Fibroblast of skin of scalp (primary cell): ENCODE measurements around the gene SNRNP25. TPM values are rescaled to one million over a fixed set of nuclear protein-coding genes. Genes with fewer than 3 reads are reported as not detected.
"Not testable (repeated sequence)": the region's sequence is repeated elsewhere in the genome, so short reads cannot be mapped to it uniquely, and the experiment has no call there.

Experiments used
- DNase-seq: peaks from one replicate; pipeline ENCODE4 v3.0.0-alpha.2; 2013
- polyA plus RNA-seq, 2 experiments: library from polyadenylated mRNA; unstranded; fragments of 120-200 nt; gene quantifications; one replicate each; pipeline ENCODE4 v1.2.1, GENCODE V29; 2013; ENCODE audit not compliant: insufficient read length in 2 of 2

The SNRNP25 gene
- 44.9 TPM for polyA plus RNA-seq (2013, experiment 1 of 2; ENCODE audit: insufficient read length)
- polyA plus RNA-seq (2013, experiment 2 of 2; ENCODE audit: insufficient read length) = 36.8 TPM

GRCh38 chr16:53346-54236 lies at the start of gene SNRNP25, which contains the start of gene POLR3K:
Gene SNRNP25, plus strand, starts transcription at chr16:53828. Its CDS starts 189 bp downstream, at chr16:54017.
Gene POLR3K, minus strand, starts transcription at chr16:53608. Its CDS starts 22 bp downstream, at chr16:53586.
- peak; percentile 99 for DNase-seq

DNA sequence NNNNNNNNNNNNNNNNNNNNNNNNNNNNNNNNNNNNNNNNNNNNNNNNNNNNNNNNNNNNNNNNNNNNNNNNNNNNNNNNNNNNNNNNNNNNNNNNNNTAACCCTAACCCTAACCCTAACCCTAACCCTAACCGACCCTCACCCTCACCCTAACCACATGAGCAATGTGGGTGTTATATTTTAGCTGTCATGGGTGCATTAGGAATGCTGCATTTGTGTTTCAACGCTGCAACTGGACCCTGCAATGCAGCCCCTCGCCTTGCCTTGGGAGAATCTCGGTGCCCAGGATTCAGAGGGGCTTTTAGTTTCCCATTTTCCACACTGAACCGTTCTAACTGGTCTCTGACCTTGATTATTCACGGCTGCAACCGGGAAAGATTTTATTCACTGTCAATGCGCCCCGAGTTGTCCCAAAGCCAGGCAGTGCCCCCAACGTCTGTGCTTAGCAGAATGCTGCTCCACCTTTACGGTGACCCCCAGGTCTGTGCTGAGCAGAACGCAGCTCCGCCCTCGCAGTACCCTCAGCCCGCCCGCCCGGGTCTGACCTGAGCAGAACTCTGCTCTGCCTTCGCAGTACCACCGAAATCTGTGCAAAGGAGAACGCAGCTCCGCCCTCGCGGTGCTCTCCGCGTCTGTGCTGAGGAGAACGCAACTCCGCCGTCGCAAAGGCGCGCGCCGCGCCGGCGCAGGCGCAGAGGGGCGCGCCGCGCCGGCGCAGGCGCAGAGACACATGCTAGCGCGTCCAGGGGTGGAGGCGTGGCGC lies 43.5 kb upstream of the SNRNP25 start:
- no peak for DNase-seq

GRCh38 chr16:10772-11171 lies 42.9 kb upstream of the SNRNP25 start:
- DNase-seq = not testable (repeated sequence)

DNA sequence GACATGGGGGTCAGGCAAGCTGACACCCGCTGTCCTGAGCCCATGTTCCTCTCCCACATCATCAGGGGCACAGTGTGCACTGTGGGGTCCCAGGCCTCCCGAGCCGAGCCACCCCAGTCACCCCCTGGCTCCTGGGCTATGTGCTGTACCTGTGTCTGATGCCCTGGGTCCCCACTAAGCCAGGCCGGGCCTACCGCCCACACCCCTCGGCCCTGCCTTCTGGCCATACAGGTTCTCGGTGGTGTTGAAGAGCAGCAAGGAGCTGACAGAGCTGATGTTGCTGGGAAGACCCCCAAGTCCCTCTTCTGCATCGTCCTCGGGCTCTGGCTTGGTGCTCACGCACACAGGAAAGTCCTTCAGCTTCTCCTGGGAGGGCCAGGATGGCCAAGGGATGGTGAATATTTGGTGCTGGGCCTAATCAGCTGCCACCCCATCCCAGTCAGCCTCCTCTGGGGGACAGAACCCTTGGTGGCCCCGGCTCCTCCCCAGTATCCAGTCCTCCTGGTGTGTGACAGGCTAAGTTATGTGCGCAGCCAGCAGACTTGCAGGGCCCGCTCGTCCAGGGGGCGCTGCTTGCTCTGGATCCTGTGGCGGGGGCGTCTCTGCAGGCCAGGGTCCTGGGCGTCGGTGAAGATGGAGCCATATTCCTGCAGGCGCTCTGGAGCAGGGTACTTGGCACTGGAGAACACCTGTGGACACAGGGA lies 36.4 kb upstream of the SNRNP25 start:
- DNase-seq = not testable (repeated sequence)

DNA sequence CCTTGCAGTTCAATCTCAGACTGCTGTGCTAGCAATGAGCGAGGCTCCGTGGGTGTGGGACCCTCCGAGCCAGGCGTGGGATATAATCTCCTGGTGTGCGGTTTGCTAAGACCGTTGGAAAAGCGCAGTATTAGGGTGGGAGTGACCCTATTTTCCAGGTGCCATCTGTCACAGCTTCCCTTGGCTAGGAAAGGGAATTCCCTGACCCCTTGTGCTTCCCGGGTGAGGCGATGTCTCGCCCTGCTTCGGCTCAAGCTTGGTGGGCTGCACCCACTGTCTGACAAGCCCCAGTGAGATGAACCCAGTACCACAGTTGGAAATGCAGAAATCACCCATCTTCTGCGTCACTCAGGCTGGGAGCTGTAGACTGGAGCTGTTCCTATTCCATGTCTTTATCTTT lies 32.7 kb upstream of the SNRNP25 start:
- not testable (repeated sequence) for DNase-seq

DNA sequence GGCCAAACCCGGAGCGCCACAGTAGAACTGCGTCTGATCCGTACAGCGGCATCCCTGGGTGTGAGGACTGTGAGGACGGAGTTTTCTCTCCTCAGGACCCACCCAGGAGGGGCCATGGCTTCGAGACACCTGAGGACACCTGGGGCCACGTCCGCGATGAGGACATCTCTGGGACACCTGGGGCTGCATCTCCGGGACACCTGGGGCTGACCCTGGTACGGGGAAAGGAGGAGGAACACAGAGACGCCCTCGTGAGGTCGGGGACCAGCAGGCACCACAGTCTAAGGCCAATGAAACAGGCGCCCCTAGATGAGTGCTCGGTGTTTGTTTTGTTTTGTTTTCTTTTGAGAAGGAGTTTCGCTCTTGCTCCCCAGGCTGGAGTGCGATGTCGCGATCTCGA lies 29.5 kb upstream of the SNRNP25 start:
- DNase-seq = not testable (repeated sequence)

DNA sequence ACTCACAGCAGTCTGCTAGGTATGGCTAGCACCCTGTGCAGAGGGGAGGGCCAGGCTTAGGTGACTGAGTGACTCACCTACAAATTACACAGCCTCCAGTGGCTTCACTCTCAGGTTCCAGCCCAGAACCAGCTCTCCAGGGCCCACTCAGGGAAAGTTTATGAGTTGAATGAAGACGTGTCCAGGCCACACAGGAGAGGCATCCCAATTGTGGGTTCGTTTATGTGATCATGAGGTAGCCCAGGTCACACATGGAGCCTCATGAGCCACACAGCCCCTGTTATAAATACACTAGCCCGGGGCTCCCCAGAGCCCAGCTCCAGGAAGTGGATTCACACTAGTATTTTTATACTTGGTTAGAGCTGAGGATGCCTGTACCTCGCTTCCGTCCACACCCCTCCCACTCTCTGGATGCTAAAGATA lies 27.7 kb upstream of the SNRNP25 start:
- not testable (repeated sequence) for DNase-seq

- not testable (repeated sequence) for DNase-seq
These were observed 23.0 kb upstream of the SNRNP25 start for GRCh38 chr16:30627-31026.

DNA sequence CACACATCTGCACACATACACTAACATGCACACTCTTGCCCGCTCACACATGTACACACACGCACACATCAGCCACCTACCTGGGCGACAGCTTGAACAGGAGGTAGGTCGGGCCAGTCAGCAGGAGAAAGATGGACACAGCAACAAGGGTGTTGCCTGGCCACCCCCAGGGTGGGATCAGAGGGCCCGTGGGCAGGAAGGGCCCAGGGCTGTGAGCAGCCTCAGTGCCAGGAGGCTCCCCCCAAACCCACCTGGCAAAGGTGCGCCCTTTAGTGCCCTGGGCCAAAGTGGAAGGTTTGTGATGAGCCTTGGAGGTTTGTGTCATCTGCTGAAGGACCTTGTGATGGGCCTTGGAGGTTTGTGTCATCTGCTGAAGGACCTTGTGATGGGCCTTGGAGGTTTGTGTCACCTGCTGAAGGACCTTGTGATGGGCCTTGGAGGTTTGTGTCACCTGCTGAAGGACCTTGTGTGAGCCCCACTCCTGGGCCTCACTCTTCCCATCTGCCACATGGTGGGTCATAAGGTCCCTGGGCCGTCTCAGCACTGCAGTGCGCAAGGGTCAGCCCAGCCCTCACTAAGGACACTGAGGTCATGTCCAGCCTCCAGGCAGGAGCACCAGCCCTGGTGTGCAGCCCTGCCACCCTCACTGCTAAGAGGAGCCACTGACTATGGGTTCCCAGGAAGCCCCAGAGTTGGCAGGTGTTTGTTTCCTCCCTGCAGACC lies 20.3 kb upstream of the SNRNP25 start:
- not testable (repeated sequence) for DNase-seq

DNA sequence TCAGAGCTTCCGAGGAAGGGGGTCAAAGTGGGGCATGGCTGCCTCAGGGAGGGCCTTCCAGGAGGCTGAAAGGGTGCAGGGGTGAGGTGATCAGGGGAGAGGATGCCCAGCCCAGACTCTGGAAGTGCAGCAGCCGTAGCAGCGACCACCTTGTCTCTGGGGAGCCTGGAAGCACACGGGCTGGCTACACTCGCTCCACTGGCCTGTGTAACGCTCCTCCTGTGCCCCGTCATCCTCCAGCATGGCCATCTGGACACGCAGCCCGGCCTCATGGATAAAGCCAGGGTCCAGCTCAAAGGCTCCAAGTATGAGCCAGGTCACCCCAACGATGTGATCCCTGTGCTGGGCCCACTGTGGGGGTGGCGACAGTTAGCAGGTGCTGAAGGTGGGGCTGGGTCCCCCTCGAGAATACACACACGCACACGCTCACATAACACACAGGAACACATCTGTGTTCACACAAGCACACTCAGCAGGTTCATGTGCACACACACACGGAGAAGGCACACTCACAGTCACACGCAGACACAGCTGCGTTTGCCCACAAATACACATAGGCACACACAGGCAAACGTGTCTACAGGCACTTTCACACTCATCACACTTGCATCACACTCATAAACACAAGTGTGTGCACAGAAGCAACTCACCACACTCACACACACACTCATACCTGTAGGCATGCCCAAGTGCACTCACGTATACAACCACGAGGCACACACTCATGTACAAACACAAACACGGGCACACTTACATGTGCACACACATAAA lies 19.6 kb upstream of the SNRNP25 start:
- no peak for DNase-seq

- DNase-seq = no peak
These were observed 19.0 kb upstream of the SNRNP25 start for GRCh38 chr16:34648-34987.

- DNase-seq = no peak
These were observed 18.5 kb upstream of the SNRNP25 start for GRCh38 chr16:35011-35677.

DNA sequence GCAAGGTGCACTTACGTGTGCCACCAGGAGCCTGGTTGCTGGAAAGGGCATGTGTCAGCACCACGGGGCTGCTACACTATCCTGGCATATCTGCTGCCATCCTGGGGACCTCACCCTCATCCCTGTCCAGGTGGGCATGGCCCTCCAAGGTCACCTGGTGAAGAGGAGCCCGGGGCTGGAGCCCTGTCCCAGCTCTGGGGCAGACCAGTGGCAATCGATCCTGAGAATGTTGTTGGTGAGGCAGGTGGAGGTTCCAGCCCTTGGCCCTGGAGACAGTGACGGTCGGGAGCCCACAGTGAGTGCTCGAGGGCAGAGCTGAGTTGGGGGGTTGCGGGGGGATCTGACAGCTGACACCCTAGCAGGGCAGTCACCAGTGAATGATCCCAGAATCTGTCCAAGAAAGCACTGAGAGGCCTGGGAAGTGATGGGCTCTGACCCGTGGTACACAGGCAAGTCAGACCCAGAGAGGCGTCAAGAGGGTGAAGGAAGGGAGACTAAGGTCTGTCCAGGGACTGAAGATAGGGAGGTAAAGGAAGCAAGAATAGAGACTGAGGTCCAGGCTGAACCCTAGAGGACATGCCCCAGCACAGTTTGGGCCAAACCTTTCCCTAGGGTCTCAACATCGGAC lies 17.8 kb upstream of the SNRNP25 start:
- no peak for DNase-seq

GRCh38 chr16:36336-36984 lies 17.2 kb upstream of the SNRNP25 start:
- no peak for DNase-seq

DNA sequence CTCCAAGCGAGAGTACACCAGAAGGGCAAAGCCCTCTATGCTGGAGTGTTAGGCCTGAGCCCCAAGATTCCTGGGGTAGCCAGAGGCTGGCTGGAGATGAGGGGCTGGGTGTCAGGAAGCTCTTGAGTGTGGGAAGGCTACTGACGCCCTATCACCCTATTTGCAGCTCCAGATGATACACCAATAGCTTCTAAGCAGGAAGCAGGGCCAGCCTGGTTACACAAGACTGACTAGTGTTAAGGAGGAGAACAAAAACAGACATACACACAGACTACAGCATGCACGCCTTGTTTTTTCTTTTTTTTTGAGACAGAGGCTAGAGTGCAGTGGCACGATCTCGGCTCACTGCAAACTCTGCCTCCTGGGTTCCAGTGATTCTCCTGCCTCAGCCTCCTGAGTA lies 16.1 kb upstream of the SNRNP25 start:
- no peak for DNase-seq

GRCh38 chr16:38206-38605 lies 15.4 kb upstream of the SNRNP25 start:
- not testable (repeated sequence) for DNase-seq

- no peak for DNase-seq
These were observed 14.4 kb upstream of the SNRNP25 start for GRCh38 chr16:38941-39892.

GRCh38 chr16:41439-42068 lies 12.1 kb upstream of the SNRNP25 start:
- DNase-seq = no peak
